AG09309 (cell line): ENCODE measurements around the gene RHBDD2.
"Not testable (repeated sequence)": the region's sequence is repeated elsewhere in the genome, so short reads cannot be mapped to it uniquely, and the experiment has no call there.

ENCODE experiments used
- DNase-seq: peaks from one replicate; pipeline ENCODE4 v3.0.0-alpha.2; 2010; ENCODE audit warnings: low read depth
- H3K4me3 ChIP-seq: 2 replicates; pipeline ENCODE4 v1.5.1; 2011; ENCODE audit warnings: mild to moderate bottlenecking, low read depth, low read length, moderate library complexity; ENCODE audit not compliant: control insufficient read depth
- TF ChIP-seq, protein P1 (sequence below): IDR thresholded peaks from 2 replicates; pipeline ENCODE4 v1.5.1; 2011; ENCODE audit warnings: mild to moderate bottlenecking, low read depth, low read length, inconsistent platforms; ENCODE audit not compliant: insufficient read depth, control insufficient read depth; ENCODE audit errors: missing control alignments

RHBDD2 gene

DNA sequence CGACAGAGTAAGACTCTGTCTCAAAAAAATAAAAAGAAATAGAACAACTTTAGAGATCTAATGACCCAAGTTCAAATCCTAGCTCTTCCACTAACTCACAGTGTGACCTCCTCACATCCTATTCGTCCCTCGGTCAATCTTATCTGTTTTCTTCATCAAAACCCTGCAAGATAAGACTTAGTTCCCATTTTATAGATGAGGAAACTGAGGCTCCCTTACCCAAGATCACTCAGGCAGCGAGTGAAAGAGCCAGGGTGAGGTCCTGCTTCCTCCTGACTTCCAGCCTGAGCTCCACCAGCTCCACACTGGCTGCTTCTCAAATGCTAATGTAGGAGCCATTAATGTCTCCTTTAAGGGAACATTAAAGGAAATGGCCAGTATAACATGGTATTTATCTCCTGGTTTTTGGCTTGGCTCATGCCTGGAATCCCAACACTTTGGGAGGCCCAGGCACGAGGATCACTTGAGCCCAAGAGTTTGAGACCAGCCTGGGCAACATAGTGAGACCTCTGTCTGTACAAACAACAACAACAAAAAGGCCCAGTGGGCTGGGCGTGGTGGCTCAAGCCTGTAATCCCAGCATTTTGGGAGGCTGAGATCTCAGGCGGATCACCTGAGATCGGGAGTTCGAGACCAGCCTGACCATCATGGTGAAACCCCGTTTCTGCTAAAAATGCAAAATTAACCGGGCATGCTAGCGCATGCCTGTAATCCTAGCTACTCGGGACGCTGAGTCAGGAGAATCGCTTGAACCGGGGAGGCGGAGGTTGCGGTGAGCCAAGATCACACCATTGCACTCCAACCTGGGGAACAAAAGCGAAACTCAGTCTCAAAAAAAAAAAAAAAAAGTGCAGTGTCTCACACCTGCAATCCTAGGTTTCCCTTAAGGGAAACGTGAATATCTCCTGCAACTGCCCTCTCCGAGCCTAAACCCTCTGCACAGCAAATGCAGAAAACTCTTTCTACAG, 3.4 kb upstream of the RHBDD2 start:
- TF ChIP-seq, protein P1, sequence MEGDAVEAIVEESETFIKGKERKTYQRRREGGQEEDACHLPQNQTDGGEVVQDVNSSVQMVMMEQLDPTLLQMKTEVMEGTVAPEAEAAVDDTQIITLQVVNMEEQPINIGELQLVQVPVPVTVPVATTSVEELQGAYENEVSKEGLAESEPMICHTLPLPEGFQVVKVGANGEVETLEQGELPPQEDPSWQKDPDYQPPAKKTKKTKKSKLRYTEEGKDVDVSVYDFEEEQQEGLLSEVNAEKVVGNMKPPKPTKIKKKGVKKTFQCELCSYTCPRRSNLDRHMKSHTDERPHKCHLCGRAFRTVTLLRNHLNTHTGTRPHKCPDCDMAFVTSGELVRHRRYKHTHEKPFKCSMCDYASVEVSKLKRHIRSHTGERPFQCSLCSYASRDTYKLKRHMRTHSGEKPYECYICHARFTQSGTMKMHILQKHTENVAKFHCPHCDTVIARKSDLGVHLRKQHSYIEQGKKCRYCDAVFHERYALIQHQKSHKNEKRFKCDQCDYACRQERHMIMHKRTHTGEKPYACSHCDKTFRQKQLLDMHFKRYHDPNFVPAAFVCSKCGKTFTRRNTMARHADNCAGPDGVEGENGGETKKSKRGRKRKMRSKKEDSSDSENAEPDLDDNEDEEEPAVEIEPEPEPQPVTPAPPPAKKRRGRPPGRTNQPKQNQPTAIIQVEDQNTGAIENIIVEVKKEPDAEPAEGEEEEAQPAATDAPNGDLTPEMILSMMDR, result no peak
- no peak for DNase-seq
- no peak overlapping the region for H3K4me3 ChIP-seq

DNA sequence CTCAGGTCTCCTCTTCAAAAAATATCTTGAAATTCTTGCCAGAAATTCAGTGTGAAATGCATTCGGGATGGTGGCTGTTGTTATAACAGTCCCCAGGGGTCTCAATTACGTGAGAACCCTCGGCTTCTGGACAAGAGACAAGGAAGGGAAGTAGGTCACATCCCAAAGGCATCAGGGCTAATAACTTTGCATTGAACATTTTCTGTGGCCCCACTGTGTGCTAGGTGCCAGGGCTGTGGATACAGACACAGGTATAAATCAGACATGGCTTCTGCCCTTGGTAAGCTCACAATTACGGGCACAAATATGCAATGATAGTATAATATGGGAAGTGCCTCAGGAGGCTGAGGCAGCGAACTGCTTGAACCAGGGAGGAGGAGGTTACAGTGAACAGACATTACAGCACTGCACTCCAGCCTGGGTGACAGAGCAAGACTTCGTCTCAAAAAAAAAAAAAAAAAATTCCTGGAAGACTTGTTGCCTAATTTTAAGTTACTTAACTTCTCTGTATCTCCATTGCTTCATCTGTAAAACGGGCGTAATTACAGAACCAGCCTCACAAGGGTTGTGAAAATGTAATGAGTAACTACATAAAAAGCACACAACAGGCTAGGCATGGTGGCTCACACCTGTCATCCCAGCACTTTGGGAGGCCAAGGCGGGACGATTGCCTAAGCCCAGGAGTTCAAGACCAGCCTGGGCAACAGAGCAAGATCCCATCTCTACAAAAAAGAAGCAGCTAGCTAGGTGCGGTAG, 2.5 kb upstream of the RHBDD2 start:
- no peak for DNase-seq
- no peak overlapping the region for H3K4me3 ChIP-seq
- TF ChIP-seq, protein P1, result no peak

DNA sequence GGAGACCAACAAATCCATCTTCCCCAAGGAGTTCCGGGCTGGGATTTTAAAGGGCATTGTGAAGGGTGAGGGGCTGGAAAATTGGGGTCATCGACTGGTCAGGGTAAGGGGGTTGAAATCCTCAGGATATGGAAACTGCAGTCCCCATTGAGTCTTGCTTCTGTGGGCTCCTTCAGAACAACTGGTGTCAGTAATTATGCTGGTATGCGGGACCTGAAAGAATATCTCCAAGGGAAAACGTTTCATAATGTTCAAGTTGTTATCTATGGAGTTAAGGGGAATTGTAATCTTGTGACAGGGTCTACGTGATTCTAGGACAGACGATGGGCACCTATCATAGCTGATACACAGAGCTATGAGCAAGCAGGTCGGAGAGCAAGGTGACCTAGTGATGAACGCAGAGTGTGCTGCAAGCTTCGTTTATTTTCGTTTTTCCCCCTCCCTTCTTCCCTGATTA, 494 bp upstream of the RHBDD2 start:
- no peak for DNase-seq
- H3K4me3 ChIP-seq, result peak overlapping the region; percentile 31
- TF ChIP-seq, protein P1, result no peak

DNA sequence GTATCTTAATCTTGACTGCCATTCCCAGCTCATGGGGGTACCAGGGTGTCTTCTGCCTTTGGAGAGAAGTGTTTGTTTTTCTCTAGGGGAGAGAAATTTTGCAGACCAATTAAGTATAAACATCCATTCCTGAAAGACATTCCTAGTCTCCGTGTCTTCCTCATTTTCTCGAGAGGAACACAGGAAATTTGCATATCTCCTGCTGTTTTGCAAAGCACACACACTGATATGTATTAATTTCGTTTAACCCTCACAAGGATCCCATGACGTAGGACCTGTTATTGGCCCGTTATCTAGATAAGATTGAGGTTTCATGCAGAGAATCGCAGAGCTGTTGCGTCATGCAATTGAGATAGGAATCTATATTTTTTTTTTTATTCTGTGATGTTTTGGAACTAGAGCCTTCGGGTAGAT, 944 bp downstream of the RHBDD2 start:
- DNase-seq, result no peak
- H3K4me3 ChIP-seq, result peak overlapping the region; percentile 99
- TF ChIP-seq, protein P1, result no peak

DNA sequence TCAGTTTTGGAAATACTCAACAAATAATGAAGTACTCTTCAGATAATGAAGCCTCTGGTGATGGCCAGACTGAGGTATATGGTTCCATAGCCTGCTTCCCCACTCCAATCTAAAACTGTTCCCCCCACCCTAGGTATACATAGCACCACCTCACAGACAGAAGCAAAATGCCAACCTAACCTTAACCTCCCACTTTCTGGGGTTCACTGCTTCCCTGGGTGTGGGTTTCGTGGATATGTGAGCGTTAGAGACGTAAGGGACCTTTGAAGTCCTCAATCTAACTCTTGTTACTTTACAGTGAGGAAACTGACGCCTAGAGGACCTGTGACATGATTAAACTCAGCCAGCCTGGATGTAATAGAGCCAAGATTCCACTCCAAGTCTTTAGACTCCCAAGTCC, 1.4 kb downstream of the RHBDD2 start:
- H3K4me3 ChIP-seq, result peak overlapping the region; percentile 99
- DNase-seq, result no peak
- TF ChIP-seq, protein P1, result no peak

DNA sequence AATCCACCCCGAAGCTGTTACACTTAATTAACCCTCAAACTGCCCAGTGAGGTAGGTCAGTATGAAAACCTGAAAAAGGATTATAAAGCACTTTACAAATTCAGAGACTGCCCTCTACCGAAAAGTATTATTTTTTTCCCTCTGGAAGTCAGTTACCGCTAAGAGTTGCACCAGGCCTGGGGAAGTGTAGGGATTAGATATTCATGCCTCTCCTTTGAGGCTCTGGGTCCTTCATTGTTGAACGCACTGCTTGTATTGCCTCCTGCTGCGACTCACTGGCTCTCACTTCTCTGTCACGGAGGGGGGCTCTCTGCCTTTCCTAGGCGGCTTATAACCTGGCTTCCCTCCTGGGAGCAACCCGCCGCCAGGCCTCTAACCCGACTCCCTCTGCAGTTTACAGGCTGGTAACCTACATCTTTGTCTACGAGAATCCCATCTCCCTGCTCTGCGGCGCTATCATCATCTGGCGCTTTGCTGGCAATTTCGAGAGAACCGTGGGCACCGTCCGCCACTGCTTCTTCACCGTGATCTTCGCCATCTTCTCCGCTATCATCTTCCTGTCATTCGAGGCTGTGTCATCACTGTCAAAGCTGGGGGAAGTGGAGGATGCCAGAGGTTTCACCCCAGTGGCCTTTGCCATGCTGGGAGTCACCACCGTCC, 2.7 kb downstream of the RHBDD2 start:
- DNase-seq, result no peak
- no peak overlapping the region for H3K4me3 ChIP-seq
- TF ChIP-seq, protein P1, result no peak

DNA sequence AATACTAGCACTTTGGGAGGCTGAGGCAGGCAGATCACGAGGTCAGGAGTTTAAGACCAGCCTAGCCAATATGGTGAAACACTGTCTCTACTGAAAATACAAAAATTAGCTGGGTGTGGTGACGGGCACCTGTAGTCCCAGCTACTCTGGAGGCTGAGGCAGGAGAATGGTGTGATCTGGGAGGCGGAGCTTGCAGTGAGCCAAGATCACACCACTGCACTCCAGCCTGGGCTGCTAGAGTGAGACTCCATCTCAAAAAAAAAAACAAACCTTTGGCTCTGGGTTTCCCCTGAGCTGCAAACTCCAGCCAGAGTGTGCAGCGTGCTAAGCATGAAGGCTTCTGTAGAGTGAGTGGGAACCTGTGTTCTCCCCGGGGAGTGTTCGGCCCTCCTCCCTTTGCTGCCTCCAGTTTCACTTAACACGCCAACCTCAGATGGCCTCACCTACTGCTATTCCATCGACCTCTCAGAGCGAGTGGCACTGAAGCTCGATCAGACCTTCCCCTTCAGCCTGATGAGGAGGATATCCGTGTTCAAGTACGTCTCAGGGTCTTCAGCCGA, 4.5 kb downstream of the RHBDD2 start:
- H3K4me3 ChIP-seq, DNase-seq: not testable (repeated sequence)
